ENCODE results near the gene SAMSN1. TPM values are rescaled to one million over a fixed set of nuclear protein-coding genes. Genes with fewer than 3 reads are reported as not detected.
A peak's percentile ranks its signal among the peaks of the same experiment; 100 is the strongest.

SAMSN1 gene
- total RNA-seq, 2 experiments from 2014 or later, result 66.7 to 71.4 TPM

DNA sequence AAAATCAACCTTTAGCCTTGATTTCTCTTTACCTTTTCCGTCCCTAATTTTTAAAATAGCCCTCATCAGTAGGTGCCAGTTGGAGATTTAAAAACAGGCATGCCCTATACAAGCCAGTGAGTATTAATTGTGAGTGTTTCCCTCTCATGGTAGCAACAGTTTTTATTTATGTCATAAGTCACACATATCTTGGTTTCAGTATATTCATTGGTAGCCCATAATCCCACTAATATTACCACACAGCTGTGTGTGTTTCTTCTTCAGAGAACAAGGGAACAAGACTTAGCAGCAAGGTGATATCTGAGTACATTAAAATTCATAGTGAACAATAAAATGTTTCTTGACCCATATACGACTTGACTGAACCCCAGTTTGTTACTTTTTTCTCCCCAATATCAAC, 94.6 kb downstream of the SAMSN1 start:
- H3K27me3 Mint-ChIP-seq, result peaks cover 3% of the 10 kb centered on the region
- ChIA-PET CTCF (interaction anchor here (1.2 to 1.6 kb wide), 3 partner anchors 9 to 286 kb away, joined by 3 to 5 read pairs (median 5); no protein-coding TSS in a partner anchor), POLR2A (interaction anchor here (1.0 kb wide), 1 partner anchor 13 kb away, joined by 4 read pairs; no protein-coding TSS in a partner anchor)
- intact Hi-C loops (cut with micrococcal nuclease), result loop anchor here (5.0 kb wide), 1 partner anchor 81 kb away; no protein-coding TSS in a partner anchor
- no peaks in the 10 kb centered on the region for H3K9me3 Mint-ChIP-seq
- ATAC-seq (no peak), DNase-seq (no peak)
- no peaks in the 10 kb centered on the region for H3K36me3 Mint-ChIP-seq (ENCODE audit: low read depth)
- TF ChIP-seq, protein P1, sequence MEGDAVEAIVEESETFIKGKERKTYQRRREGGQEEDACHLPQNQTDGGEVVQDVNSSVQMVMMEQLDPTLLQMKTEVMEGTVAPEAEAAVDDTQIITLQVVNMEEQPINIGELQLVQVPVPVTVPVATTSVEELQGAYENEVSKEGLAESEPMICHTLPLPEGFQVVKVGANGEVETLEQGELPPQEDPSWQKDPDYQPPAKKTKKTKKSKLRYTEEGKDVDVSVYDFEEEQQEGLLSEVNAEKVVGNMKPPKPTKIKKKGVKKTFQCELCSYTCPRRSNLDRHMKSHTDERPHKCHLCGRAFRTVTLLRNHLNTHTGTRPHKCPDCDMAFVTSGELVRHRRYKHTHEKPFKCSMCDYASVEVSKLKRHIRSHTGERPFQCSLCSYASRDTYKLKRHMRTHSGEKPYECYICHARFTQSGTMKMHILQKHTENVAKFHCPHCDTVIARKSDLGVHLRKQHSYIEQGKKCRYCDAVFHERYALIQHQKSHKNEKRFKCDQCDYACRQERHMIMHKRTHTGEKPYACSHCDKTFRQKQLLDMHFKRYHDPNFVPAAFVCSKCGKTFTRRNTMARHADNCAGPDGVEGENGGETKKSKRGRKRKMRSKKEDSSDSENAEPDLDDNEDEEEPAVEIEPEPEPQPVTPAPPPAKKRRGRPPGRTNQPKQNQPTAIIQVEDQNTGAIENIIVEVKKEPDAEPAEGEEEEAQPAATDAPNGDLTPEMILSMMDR (IDR thresholded peaks at IDR 0.05), result no peak
- H3K4me1 Mint-ChIP-seq (ENCODE audit: low read depth), result peaks cover 49% of the 10 kb centered on the region
- no peak overlapping the region for H3K4me3 Mint-ChIP-seq
- peak overlapping the region; percentile 78 for H3K27ac Mint-ChIP-seq

DNA sequence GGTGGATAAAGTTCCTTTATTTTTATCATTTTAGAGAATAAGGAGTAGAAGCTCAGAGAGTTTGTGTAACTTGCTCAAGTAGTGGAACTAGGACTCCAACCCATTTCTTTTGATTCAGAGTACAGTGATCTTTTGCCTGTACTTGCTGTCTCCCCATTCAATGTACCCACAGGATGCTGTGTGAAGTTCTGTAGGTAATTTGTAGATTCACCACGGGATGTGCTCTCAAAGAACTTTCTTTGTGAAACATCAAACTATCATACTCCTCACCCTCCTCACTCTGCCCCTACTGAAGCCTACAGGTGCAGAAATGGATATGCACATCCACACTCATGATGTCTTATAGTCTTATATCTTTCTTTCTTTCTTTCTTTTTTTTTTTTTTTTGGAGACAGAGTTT, 97.3 kb downstream of the SAMSN1 start:
- intact Hi-C loops (cut with micrococcal nuclease), result no loop called here
- Mint-ChIP-seq H3K4me3 (no peak overlapping the region), H3K4me1 (ENCODE audit: low read depth) (peaks cover 30% of the 10 kb centered on the region), H3K9me3 (no peaks in the 10 kb centered on the region), H3K27me3 (no peaks in the 10 kb centered on the region), H3K36me3 (ENCODE audit: low read depth) (no peaks in the 10 kb centered on the region), H3K27ac (no peak overlapping the region)
- TF ChIP-seq, protein P1 (IDR thresholded peaks at IDR 0.05), result no peak
- ChIA-PET CTCF (interaction anchor here (1.1 kb wide), 1 partner anchor 289 kb away, joined by 3 read pairs; no protein-coding TSS in a partner anchor), POLR2A (interaction anchor here (0.6 kb wide), 1 partner anchor 85 kb away, joined by 3 read pairs; no protein-coding TSS in a partner anchor)
- no peak for DNase-seq
- no peak for ATAC-seq

DNA sequence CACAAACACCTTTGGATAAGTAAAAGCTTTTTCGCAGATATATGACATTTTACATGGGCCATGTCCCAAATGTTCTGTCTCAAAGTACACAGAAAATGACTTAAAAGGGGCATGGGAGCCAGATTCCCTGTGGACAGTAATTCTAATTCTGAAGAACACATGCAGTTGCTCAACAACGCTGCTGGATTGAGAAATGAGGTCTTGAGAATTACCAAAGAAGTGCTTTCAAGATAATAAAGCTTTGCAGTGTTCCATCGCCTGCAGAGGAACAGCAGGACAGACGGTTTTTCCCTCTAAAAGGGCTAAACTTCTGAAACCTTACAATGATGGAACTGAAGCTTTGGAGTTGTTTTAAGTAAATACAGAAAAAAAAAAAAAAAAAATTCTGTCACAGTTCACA, 107.9 kb downstream of the SAMSN1 start:
- DNase-seq (no peak), ATAC-seq (no peak)
- Mint-ChIP-seq H3K27ac (no peak overlapping the region), H3K27me3 (no peaks in the 10 kb centered on the region), H3K4me3 (no peak overlapping the region), H3K4me1 (ENCODE audit: low read depth) (no peaks in the 10 kb centered on the region), H3K36me3 (ENCODE audit: low read depth) (no peaks in the 10 kb centered on the region), H3K9me3 (peaks cover 3% of the 10 kb centered on the region)
- CTCF ChIA-PET, result no interaction called here
- POLR2A ChIA-PET, result interaction anchor here (0.8 kb wide), 1 partner anchor 13 kb away, joined by 4 read pairs; no protein-coding TSS in a partner anchor
- intact Hi-C loops (cut with micrococcal nuclease), result no loop called here
- TF ChIP-seq, protein P1 (IDR thresholded peaks at IDR 0.05), result no peak

- ATAC-seq (no peak), DNase-seq (no peak)
- H3K4me1 Mint-ChIP-seq (ENCODE audit: low read depth), result no peaks in the 10 kb centered on the region
- H3K36me3 Mint-ChIP-seq (ENCODE audit: low read depth), result no peaks in the 10 kb centered on the region
- no peak overlapping the region for H3K4me3 Mint-ChIP-seq
- intact Hi-C loops (cut with micrococcal nuclease), result no loop called here
- H3K9me3 Mint-ChIP-seq, result peaks cover 3% of the 10 kb centered on the region
- ChIA-PET CTCF (interaction anchor here (1.0 kb wide), 1 partner anchor 428 kb away, joined by 3 read pairs; no protein-coding TSS in a partner anchor), POLR2A (interaction anchor here (0.6 kb wide), 1 partner anchor 472 kb away, joined by 3 read pairs; no protein-coding TSS in a partner anchor)
- H3K27ac Mint-ChIP-seq, result no peak overlapping the region
- TF ChIP-seq, protein P1 (IDR thresholded peaks at IDR 0.05), result no peak
- no peaks in the 10 kb centered on the region for H3K27me3 Mint-ChIP-seq
Observed at GRCh38 chr21:14435423-14435822, 110.7 kb downstream of the SAMSN1 start.

Other genes with a start within 250 kb of the SAMSN1 start
- 10 to 100 TPM; 37.1 to 39.8 TPM for gene HSPA13, start 163.2 kb downstream of the SAMSN1 start, total RNA-seq

Measured in activated CD8-positive, alpha-beta T cell treated with anti-CD3 and anti-CD28 coated beads for 36 hours (primary cell).